Transverse colon (tissue), 4 donors: Measurements from ENCODE around the gene EFCAB8. TPM values are rescaled to one million over a fixed set of nuclear protein-coding genes. Genes with fewer than 3 reads are reported as not detected.

Experiments used
- DNase-seq: peaks from one replicate; pipeline ENCODE4 v3.0.0-alpha.2; 2019
- H3K27ac ChIP-seq, 4 donors: fragments of 200-600 bp; sonication (generic); 2 replicates each; pipeline ENCODE4 v1.5.1; 2016 to 2018; ENCODE audit warnings: inconsistent platforms in 4 of 4
- H3K27me3 ChIP-seq: fragments of 200-600 bp; sonication (generic); 2 replicates; pipeline ENCODE4 v1.5.1; 2017; ENCODE audit warnings: inconsistent platforms
- H3K36me3 ChIP-seq, 4 donors: fragments of 200-600 bp; sonication (generic); 2 replicates each; pipeline ENCODE4 v1.5.1; 2017 to 2019; ENCODE audit warnings: inconsistent platforms in 4 of 4
- H3K4me1 ChIP-seq, 4 donors: fragments of 200-600 bp; sonication (generic); 2 replicates each; pipeline ENCODE4 v1.5.1; 2017 to 2020; ENCODE audit warnings: inconsistent platforms in 4 of 4
- H3K4me3 ChIP-seq, 4 donors: fragments of 200-600 bp; sonication (generic); 1 replicate in 1 of 4; 2 replicates in 3 of 4; pipeline versions ENCODE4 v1.5.1 to v1.6.1; 2017 to 2019; ENCODE audit warnings: inconsistent platforms in 4 of 4
- H3K9me3 ChIP-seq, 2 donors: fragments of 200-600 bp; sonication (generic); 2 replicates each; pipeline ENCODE4 v1.5.1; 2017 to 2019; ENCODE audit warnings: inconsistent platforms in 2 of 2
- CTCF ChIP-seq, 5 experiments: fragments of 200-600 bp in 3 of 5; fragments of 450-650 bp in 2 of 5; sonication (generic) in 3 of 5; IDR thresholded peaks; 1 replicate in 2 of 5; 2 replicates in 3 of 5; pipeline ENCODE4 v1.5.1; 2016 to 2017; ENCODE audit warnings: antibody characterized with exemption in 5 of 5, inconsistent platforms in 3 of 5, mild to moderate bottlenecking in 2 of 5, moderate library complexity in 1 of 5
- EP300 ChIP-seq: sonication (generic); formaldehyde crosslinking; IDR thresholded peaks from one replicate; pipeline ENCODE4 v1.6.1; 2017; ENCODE audit warnings: antibody characterized with exemption, low read depth
- POLR2A ChIP-seq: fragments of 450-650 bp; IDR thresholded peaks from one replicate; pipeline ENCODE4 v1.6.1; 2016; ENCODE audit warnings: antibody characterized with exemption, mild to moderate bottlenecking, moderate library complexity
- POLR2AphosphoS5 ChIP-seq, 3 donors: sonication (generic); formaldehyde crosslinking; IDR thresholded peaks; one replicate each; pipeline ENCODE4 v1.6.1; 2016; ENCODE audit warnings: antibody characterized with exemption in 3 of 3
- WGBS, 2 donors: methylation state at CpG; one replicate each; pipeline ENCODE4 v1.1.5; 2018; ENCODE audit warnings: low coverage in 1 of 2; 5-methylcytosine and 5-hydroxymethylcytosine counted together
- in situ Hi-C, 4 donors: fragments of 200-750 bp; cut with MboI; loops; one replicate each; pipeline versions ENCODE4 v1.15.0 to v1.15.1; 2017; ENCODE audit warnings: low sequenced_read_pairs in 3 of 4, low pct_ligation_motif_present in 1 of 4, low pct_unique_long_range_greater_than_20kb in 1 of 4
- intact Hi-C: fragments of 100-400 bp; cut with DNase I; formaldehyde crosslinking; loops from one replicate; pipeline ENCODE4 v1.15.1; 2023; ENCODE audit warnings: low total_unique reads
- total RNA-seq, 4 donors: library from RNA; depleted of rRNA; stranded (reverse); fragments of >200 nt; gene quantifications; one replicate each; pipeline ENCODE4 v1.1.0, GENCODE V29; 2016

EFCAB8 gene
- total RNA-seq, 4 donors from 2014 or later: 0.14 TPM; not detected in 3

GRCh38 chr20:32830437-32830836 is 28.3 kb upstream of the EFCAB8 start:
- TF ChIP-seq POLR2AphosphoS5 (IDR thresholded peaks at IDR 0.05): peak in 1 of 3 donors; percentile 17
- no peak for TF ChIP-seq CTCF (IDR thresholded peaks at IDR 0.05)
- TF ChIP-seq POLR2A: no peak
- TF ChIP-seq EP300: no peak
- Histone ChIP-seq H3K27me3 (no peaks in the 10 kb centered on the region), H3K27ac (peak overlapping the region; percentile 42 to 73 (median 64)), H3K9me3 (no peaks in the 10 kb centered on the region), H3K4me3 (no peak overlapping the region), H3K4me1 (peaks cover 9 to 47% (median 13%) of the 10 kb centered on the region in 4 donors), H3K36me3 (peaks cover 0 to 34% (median 14%) of the 10 kb centered on the region in 4 donors)
- in situ Hi-C loops (no loop called here), intact Hi-C loops (no loop called here)
- 92 to 94% methylated on average over 3 of the region's 3 CpGs for WGBS, 2 donors
- DNase-seq: peak; percentile 22

- intact Hi-C loops: no loop called here
- no peak overlapping the region for H3K4me3 ChIP-seq
- no peak for DNase-seq
- TF ChIP-seq EP300: no peak
- no peak for TF ChIP-seq CTCF (IDR thresholded peaks at IDR 0.05)
- TF ChIP-seq POLR2AphosphoS5 (IDR thresholded peaks at IDR 0.05): no peak
- no peak for TF ChIP-seq POLR2A
- H3K4me1 ChIP-seq: peaks cover 9 to 47% (median 13%) of the 10 kb centered on the region in 4 donors
- in situ Hi-C loops: no loop called here
- H3K36me3 ChIP-seq: peaks cover 0 to 37% (median 17%) of the 10 kb centered on the region in 4 donors
- no peaks in the 10 kb centered on the region for H3K9me3 ChIP-seq
- 57 to 59% methylated on average over 4 to 5 of the region's 5 CpGs for WGBS, 2 donors
- H3K27me3 ChIP-seq: no peaks in the 10 kb centered on the region
- H3K27ac ChIP-seq: no peak overlapping the region
Observed at GRCh38 chr20:32831982-32832381, 26.7 kb upstream of the EFCAB8 start.

- in situ Hi-C loops: no loop called here
- intact Hi-C loops: no loop called here
- H3K36me3 ChIP-seq: peaks cover 0 to 37% (median 17%) of the 10 kb centered on the region in 4 donors
- peaks cover 9 to 42% (median 13%) of the 10 kb centered on the region in 4 donors for H3K4me1 ChIP-seq
- WGBS, 2 donors: 83 to 84% methylated on average over 9 to 11 of the region's 11 CpGs
- H3K4me3 ChIP-seq: no peak overlapping the region
- no peaks in the 10 kb centered on the region for H3K9me3 ChIP-seq
- DNase-seq: no peak
- TF ChIP-seq CTCF (IDR thresholded peaks at IDR 0.05): no peak
- no peak for TF ChIP-seq POLR2AphosphoS5 (IDR thresholded peaks at IDR 0.05)
- TF ChIP-seq POLR2A: no peak
- no peak for TF ChIP-seq EP300
- no peak overlapping the region for H3K27ac ChIP-seq
- no peaks in the 10 kb centered on the region for H3K27me3 ChIP-seq
Observed at GRCh38 chr20:32832664-32833063, 26.1 kb upstream of the EFCAB8 start.

GRCh38 chr20:32834972-32835371 is 23.8 kb upstream of the EFCAB8 start:
- TF ChIP-seq CTCF (IDR thresholded peaks at IDR 0.05) (no peak), EP300 (no peak), POLR2AphosphoS5 (IDR thresholded peaks at IDR 0.05) (no peak), POLR2A (no peak)
- Histone ChIP-seq H3K4me1 (peaks cover 2 to 19% (median 3%) of the 10 kb centered on the region in 4 donors), H3K27ac (no peak overlapping the region), H3K36me3 (peaks cover 0 to 55% (median 24%) of the 10 kb centered on the region in 4 donors), H3K9me3 (no peaks in the 10 kb centered on the region), H3K4me3 (no peak overlapping the region), H3K27me3 (no peaks in the 10 kb centered on the region)
- no peak for DNase-seq
- intact Hi-C loops (no loop called here), in situ Hi-C loops (no loop called here)
